ENCODE data around the gene ISOC2.

Gene ISOC2

DNA sequence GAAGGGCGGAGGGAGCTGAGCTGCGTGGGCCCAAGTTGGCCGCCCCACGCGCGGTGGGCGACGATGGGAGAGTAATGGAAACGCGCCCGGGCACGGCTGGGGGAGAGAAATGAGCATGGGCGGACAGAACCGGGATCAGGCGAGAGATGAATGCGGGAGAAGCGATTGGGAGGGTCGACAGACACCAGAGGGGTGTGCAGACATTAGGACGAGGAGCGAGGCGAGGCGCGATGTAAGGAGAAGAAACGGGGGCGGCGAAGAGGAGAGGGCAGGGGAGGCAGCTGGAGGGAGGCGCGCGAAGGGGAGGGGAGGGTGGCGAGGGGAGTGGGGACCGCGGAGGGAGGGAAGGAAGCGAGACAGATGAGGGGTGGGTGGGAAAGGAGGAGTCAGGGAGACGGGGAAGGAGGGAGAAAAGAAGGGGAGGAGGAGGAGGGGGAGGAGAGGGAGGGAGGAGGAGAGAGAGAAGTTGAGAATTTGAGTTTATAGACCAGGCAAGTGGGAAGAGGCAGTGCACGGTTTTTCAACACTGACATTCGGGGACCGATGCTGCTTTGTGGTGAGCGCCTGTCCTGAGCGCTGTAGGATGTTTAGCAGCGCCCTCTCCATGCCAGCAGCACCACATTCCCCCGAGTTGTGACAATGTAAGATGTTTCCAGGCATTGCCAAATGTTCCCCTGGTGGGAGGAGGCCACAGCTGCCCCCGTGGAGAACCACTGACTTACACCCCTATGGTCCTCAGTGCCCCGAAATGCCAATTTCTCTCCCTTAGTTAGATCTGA is 18.2 kb downstream of the ISOC2 start, which contains the start of gene SHISA7:
Gene SHISA7 (minus strand): TSS at position 256 of the 779 bp plus-strand sequence. CDS start 437 bp downstream, outside the sequence.
- CTCF ChIA-PET, result interaction anchor here (1.3 kb wide), 1 partner anchor 24 kb away, joined by 4 read pairs; no protein-coding TSS in a partner anchor
- no peak for TF ChIP-seq LEF1 (IDR thresholded peaks at IDR 0.05; ENCODE audit: borderline replicate concordance)
- TF ChIP-seq FOXM1 (IDR thresholded peaks at IDR 0.05; ENCODE audit: borderline replicate concordance), result no peak
- POLR2A ChIA-PET, result no interaction called here
- no peak for DNase-seq (ENCODE audit: extremely low spot score)

DNA sequence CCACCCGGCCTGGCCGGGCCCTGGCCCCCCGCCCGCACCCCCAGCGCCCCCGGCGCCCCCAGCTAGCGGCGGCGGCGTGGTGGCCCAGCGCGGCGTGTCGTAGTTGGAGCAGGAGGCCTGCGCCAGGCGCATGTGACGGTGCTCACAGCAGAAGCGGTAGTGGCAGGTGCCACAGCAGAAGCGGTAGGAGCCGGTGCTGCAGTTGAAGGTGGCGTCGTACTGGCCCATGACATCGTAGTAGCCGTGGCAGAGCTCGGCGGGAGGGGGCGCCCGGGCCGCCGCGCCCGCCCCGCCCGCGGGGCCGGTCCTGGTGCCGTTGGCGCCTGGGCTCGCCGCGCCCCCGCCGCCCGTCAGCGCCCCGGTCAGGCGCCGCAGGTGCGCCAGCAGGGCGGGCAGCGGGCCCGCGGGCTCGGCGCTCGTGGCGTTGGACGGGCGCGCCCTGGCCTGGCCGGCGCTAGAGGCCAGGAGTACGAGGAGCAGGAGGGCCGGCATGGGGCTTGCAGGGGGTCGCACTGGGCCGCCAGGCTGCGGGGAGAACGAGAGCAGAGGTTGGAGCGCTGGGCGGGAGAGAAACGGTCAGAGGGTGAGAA is 19.0 kb downstream of the ISOC2 start:
- ChIA-PET CTCF (no interaction called here), POLR2A (no interaction called here)
- DNase-seq (ENCODE audit: extremely low spot score), result no peak
- no peak for TF ChIP-seq FOXK2 (IDR thresholded peaks at IDR 0.05)
- no peak for TF ChIP-seq TARDBP (IDR thresholded peaks at IDR 0.05)
- TF ChIP-seq L3MBTL2 (conservative IDR thresholded peaks at IDR 0.05), result no peak
- no peak for TF ChIP-seq SUZ12 (IDR thresholded peaks at IDR 0.05)
- no peak for TF ChIP-seq FOXA1 (IDR thresholded peaks at IDR 0.05)
- TF ChIP-seq NFRKB (IDR thresholded peaks at IDR 0.05), result no peak
- TF ChIP-seq, protein P1, sequence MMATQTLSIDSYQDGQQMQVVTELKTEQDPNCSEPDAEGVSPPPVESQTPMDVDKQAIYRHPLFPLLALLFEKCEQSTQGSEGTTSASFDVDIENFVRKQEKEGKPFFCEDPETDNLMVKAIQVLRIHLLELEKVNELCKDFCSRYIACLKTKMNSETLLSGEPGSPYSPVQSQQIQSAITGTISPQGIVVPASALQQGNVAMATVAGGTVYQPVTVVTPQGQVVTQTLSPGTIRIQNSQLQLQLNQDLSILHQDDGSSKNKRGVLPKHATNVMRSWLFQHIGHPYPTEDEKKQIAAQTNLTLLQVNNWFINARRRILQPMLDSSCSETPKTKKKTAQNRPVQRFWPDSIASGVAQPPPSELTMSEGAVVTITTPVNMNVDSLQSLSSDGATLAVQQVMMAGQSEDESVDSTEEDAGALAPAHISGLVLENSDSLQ (IDR thresholded peaks at IDR 0.05), result no peak
- TF ChIP-seq LEF1 (IDR thresholded peaks at IDR 0.05; ENCODE audit: borderline replicate concordance), result no peak
- TF ChIP-seq SP1 (IDR thresholded peaks at IDR 0.05), result no peak
- TF ChIP-seq BHLHE40 (IDR thresholded peaks at IDR 0.05; ENCODE audit: borderline replicate concordance), result no peak
- no peak for TF ChIP-seq ARNT (IDR thresholded peaks at IDR 0.05)
- TF ChIP-seq FOXM1 (IDR thresholded peaks at IDR 0.05; ENCODE audit: borderline replicate concordance), result no peak

DNA sequence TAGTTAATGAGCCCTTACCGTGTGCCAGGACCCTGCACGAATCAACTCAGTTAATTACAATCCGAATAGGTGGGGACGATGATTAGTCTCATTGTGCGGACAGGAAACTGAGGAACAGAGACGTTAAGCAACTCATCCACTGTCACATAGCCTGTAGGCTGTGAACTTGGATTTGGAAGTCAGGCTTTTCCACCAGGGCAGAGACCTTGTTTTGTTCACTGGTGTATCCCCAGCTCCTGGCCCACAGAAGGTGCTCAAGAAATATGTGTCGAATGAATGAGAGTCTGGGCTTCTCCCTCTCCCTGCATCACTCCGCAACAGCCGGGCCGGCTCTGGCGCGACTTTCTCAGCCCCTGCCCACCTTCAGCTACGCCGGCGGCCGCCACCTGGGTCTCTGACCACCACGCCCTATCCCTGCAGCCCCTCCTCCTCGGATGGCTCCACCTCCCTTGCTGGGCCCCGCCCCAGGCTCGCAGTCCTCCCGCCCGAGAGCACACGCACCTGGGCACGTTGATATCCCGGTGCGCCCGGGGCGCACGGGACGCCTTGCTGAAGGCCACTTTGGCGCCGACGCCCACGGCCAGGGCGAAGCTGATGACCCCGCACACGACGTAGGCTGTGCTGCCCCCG is 19.6 kb downstream of the ISOC2 start:
- TF ChIP-seq ZNF384 (IDR thresholded peaks at IDR 0.05) (no peak), NFRKB (IDR thresholded peaks at IDR 0.05) (no peak), BHLHE40 (IDR thresholded peaks at IDR 0.05; ENCODE audit: borderline replicate concordance) (no peak), LEF1 (IDR thresholded peaks at IDR 0.05; ENCODE audit: borderline replicate concordance) (no peak), HDGF (IDR thresholded peaks at IDR 0.05; ENCODE audit: borderline replicate concordance) (no peak), FOXA1 (IDR thresholded peaks at IDR 0.05) (no peak), SP1 (IDR thresholded peaks at IDR 0.05) (no peak), TARDBP (IDR thresholded peaks at IDR 0.05) (no peak), CTBP1 (IDR thresholded peaks at IDR 0.05; ENCODE audit: borderline replicate concordance) (no peak), FOXM1 (IDR thresholded peaks at IDR 0.05; ENCODE audit: borderline replicate concordance) (no peak), ELF4 (IDR thresholded peaks at IDR 0.05) (no peak), L3MBTL2 (conservative IDR thresholded peaks at IDR 0.05) (no peak)
- TF ChIP-seq, protein P1 (IDR thresholded peaks at IDR 0.05), result no peak
- no peak for DNase-seq (ENCODE audit: extremely low spot score)
- ChIA-PET CTCF (interaction anchor here (0.6 kb wide), 1 partner anchor 62 kb away, joined by 3 read pairs; no protein-coding TSS in a partner anchor), POLR2A (no interaction called here)

- no peak for DNase-seq (ENCODE audit: extremely low spot score)
- ChIA-PET POLR2A (no interaction called here), CTCF (interaction anchor here (0.6 kb wide), 1 partner anchor 62 kb away, joined by 3 read pairs; no protein-coding TSS in a partner anchor)
- TF ChIP-seq CTBP1 (IDR thresholded peaks at IDR 0.05; ENCODE audit: borderline replicate concordance), result no peak
- no peak for TF ChIP-seq FOXK2 (IDR thresholded peaks at IDR 0.05)
- TF ChIP-seq NFRKB (IDR thresholded peaks at IDR 0.05), result no peak
- TF ChIP-seq SP1 (IDR thresholded peaks at IDR 0.05), result no peak
- no peak for TF ChIP-seq ARNT (IDR thresholded peaks at IDR 0.05)
- TF ChIP-seq SUZ12 (IDR thresholded peaks at IDR 0.05), result no peak
- no peak for TF ChIP-seq FOXA1 (IDR thresholded peaks at IDR 0.05)
These were observed 20.1 kb downstream of the ISOC2 start for GRCh38 chr19:55441319-55441691.

GRCh38 chr19:55440411-55441105 is 20.9 kb downstream of the ISOC2 start:
- POLR2A ChIA-PET, result no interaction called here
- DNase-seq (ENCODE audit: extremely low spot score), result peak; percentile 85
- CTCF ChIA-PET, result no interaction called here
- TF ChIP-seq FOXA1 (IDR thresholded peaks at IDR 0.05), result no peak
- no peak for TF ChIP-seq TARDBP (IDR thresholded peaks at IDR 0.05)
- TF ChIP-seq, protein P1 (IDR thresholded peaks at IDR 0.05), result peak; percentile 92
- no peak for TF ChIP-seq BHLHE40 (IDR thresholded peaks at IDR 0.05; ENCODE audit: borderline replicate concordance)
- no peak for TF ChIP-seq CTBP1 (IDR thresholded peaks at IDR 0.05; ENCODE audit: borderline replicate concordance)
- no peak for TF ChIP-seq ARNT (IDR thresholded peaks at IDR 0.05)
- TF ChIP-seq ZNF384 (IDR thresholded peaks at IDR 0.05), result no peak
- no peak for TF ChIP-seq FOXM1 (IDR thresholded peaks at IDR 0.05; ENCODE audit: borderline replicate concordance)
- TF ChIP-seq FOXK2 (IDR thresholded peaks at IDR 0.05), result no peak
- no peak for TF ChIP-seq NFRKB (IDR thresholded peaks at IDR 0.05)
- peak; percentile 47; the same call in 1 of the 2 replicates for TF ChIP-seq SP1 (IDR thresholded peaks at IDR 0.05)
- TF ChIP-seq LEF1 (IDR thresholded peaks at IDR 0.05; ENCODE audit: borderline replicate concordance), result no peak
